Inflammatory macrophage (primary cell): ENCODE measurements around the gene SERPINI1.

Source experiments
- DNase-seq, 2 donors: peaks; one replicate each; pipeline ENCODE4 v3.0.0-alpha.2; 2020 to 2022
- total RNA-seq, 18 experiments: gene quantifications; one replicate each; lab custom pipeline; 2026; ENCODE audit warnings: mixed read lengths in 6 of 18, inconsistent platforms in 2 of 18; lab: John Stamatoyannopoulos, UW

The SERPINI1 gene, protein sequence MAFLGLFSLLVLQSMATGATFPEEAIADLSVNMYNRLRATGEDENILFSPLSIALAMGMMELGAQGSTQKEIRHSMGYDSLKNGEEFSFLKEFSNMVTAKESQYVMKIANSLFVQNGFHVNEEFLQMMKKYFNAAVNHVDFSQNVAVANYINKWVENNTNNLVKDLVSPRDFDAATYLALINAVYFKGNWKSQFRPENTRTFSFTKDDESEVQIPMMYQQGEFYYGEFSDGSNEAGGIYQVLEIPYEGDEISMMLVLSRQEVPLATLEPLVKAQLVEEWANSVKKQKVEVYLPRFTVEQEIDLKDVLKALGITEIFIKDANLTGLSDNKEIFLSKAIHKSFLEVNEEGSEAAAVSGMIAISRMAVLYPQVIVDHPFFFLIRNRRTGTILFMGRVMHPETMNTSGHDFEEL
- total RNA-seq, result 4.2 to 29.0 (median 6.5) reads per million in 18 experiments

DNA sequence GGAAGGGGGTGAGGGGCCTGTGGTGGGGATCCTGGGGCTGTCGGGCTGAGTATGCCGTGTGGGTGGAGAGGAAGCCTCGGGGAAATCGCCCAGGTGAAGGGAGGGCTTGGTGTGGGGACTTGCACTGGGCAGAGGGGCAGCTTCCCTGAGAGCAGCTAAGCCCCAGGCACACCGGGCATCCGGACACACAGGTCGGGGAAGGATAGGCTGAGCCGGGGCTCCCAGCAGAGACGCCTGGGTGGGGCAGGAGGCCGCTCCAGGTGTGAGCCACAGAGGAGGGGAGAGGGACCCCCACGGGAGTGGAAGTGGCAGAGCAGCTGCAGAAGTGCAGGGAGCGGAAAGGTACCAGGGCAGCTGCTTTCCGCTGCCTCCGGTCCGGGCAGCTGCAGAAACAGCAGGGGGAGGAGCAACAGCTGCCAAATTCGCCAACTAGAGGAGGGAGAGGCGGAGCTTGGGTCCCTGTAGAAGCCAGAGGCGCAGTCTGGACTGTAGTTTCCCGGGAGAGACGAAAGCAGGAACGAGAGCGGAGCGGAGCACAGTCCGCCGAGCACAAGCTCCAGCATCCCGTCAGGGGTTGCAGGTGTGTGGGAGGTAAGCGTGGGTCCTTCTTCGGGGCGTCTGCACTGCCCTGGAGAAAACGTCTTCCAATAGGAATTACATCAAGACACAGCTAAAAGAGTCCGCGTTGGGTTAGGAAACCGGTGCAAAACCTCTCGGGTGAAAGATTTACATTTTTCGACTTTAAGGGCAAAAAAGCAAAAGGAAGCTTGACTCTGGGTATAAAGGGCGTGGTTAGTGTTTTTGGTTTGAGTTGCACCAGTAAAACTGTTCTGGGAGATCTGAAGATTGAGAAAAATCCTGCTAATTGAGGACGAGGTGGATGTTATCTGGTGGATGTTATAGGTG is at the start of gene SERPINI1:
Gene SERPINI1 (plus strand): TSS at position 489 of the 906 bp plus-strand sequence. CDS start 53,408 bp downstream, outside the sequence.
- DNase-seq, result peak; percentile 90 to 94

DNA sequence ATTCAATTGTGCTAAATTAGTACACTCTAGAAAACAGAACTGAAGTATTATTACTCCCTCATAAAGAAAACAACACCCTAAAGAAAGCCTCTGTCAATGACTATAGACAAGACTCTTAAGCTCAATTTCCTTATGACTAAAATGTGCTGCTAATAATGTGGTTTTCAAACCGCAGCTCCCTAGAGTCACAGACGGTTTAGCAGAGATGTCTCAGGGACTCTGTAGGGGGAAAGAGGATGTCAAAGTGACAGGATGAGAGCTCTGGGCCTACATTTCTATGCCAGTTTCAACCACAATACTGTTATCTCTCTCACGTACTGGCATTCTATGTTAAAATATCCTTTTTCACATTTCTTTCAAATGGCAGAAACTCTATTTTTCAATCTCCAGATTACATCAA is 44.2 kb upstream of the SERPINI1 start:
- no peak for DNase-seq

DNA sequence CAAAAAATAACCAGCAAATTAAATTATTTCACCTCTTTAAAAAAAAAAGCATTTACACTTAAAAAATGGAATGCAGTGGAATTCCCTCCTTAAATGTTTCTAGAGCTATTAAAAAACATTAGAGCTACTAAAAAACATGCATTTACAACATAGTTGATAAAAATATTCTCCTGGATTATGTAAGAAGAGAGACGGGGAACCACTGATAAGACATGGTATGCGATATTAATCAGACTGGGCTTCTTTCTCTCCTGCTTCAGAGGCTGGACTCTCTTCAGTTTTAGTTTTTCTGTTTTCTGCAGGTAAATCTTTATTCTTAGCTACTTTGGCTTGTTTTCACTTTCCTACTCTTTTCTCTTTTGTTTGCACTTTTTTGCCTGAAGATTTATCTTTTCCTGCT is 41.4 kb upstream of the SERPINI1 start:
- DNase-seq, result no peak

DNA sequence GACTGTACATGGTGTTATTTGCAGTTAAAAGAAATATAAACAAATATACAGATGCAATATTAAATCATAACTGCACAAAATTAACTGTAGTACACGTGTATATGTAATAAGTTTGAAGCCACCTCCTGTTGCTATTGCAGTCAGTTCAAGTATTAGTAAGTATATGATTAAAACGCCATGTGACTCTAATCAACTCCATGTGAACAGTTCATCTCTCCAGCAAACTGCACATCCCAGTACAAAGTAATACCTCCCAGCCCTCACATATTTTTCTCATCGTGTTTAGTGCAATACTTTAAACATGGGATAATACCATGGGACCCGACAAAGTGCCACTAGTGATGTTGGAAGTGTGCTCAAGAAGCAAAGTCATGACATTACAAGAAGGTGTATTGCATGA is 35.5 kb upstream of the SERPINI1 start:
- no peak for DNase-seq

DNA sequence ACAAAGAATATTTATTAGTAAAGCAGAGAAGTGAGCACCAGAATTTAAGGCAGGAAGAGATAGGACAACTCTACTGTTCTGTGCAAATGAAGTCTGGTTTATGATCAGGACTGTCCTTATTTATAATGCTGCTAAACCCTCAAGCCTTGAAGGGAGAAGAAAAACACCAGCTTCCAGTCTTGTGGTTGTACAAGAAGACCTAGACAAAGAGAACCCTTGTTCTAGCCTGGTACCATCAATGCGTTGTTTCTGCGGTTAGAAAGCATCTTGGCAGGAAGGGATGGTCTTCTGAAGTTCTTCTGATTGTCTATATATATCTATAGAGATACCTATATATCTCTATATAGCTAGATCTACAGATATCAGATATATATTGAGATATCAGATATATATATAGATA is 34.6 kb upstream of the SERPINI1 start:
- DNase-seq, result no peak

DNA sequence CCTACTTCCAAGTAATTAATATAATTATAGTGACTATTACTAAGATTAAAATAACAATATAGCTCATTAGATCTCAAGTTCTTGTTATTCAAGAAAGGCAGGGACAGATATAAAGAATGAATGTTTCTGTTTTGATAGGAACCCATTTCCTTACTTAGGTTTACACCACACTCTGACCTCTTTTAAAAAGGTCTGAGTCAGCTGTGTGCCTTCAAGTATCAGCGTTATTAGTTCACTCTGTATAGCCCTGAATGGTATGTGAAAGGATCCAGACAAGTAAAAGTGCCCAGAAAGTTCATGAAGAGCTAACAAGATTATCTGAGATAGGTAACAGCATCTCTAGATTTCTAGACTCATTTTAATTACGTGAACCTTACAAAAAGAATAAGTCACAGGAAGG is 29.7 kb upstream of the SERPINI1 start:
- DNase-seq, result no peak

DNA sequence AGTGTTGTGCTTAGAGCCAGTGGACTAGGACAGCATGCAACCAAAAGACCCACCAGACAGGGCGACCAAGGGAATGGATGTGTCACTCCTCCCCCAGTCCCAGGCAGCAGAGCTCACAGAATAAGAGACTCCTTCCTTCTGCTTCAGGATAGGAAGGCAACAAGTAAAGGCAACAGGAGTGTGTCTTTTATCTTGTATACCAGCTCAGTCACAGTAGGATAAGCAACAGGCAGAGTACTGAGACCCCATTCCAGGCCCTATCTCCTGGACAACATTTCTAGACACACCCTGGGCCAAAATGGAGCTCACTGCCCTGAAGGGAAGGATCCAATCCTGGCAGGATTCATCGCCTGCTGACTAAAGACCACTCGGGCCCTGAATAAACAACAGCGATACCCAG is 25.8 kb upstream of the SERPINI1 start:
- no peak for DNase-seq

DNA sequence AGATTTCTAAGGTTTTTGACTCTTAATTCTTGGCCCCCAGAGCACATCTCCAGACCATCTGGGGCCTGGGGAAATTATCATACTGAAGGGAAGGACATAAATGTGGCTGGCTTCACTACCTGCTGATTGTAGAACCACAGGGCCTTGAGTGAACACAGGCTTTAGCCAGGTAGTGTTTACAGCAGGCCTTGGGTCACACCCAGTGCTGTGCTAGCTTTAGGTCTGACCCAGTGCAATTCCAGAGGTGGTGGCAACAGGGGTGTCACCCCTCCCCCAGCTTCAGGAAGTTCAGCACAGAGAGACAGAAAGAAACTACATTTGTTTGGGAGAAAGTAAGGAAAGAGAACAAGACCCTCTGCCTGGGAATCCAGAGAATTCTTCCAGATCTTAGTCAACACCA is 25.0 kb upstream of the SERPINI1 start:
- no peak for DNase-seq

DNA sequence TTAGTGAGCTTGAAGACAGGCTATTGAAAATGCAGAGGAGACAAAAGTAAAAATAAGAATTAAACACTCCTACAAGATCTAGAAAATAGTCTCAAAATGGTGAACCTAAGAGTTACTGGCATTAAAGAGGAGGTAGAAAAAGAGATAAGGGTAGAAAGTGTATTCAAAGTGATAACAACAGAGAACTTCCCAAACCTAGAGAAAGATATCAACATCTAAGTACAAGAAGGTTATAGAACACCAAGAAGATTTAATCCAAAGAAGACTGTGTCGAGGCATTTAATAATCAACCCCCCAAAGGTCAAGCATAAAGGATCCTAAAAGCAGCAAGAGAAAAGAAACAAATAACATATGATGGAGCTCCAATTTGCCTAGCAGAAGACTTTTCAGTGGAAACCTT is 24.1 kb upstream of the SERPINI1 start:
- no peak for DNase-seq

DNA sequence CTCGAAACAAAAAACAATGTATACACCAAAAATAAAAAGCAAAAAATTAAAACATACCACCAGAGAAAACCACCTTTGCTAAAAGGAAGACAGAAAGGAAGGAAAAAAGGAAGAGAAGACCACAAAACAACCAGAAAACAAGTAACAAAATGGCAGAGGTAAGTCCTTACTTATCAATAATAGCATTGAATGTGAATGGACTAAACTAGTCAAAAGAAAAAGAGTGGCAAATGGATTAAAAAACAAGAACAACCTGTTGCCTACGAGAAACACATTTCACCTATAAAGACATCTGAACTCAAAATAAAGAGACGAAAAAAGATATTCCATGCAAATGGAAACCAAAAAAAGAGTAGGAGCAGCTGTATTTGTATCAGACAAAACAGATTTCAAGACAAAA is 23.1 kb upstream of the SERPINI1 start:
- DNase-seq, result no peak

DNA sequence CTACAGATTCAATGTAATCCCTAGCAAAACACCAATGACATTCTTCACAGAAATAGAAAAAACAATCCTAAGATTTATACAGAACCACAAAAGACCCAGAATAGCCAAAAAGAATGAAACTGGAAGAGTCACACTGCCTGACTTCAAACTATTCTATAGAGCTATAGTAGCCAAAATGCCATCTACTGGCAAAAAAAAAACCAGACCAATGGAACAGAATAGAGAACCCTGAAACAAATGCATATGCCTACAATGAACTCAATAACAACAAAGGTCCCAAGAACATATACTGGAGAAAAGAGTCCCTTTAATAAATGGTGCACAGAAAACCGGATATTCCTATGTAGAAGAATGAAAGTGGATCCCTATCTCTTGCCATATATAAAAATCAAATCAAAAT is 20.6 kb upstream of the SERPINI1 start:
- DNase-seq, result no peak

DNA sequence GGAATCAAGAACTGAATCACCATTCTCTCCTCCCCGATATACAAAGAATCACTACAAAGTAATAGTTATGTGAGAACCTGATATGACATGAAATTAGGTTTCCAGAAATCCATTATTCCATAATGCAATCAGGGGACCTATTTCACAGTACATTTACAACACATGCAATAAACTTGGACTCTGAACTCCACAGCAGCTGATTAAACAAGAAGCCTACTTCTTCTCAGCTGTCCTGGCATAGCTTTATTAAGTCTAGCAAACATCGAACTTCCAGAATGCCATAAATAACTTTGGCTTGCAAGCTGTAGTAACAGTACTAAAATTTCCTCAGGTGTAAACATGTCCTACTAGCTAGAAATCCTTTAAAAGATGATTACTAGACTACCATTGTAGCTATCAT is 18.6 kb upstream of the SERPINI1 start:
- DNase-seq, result no peak

DNA sequence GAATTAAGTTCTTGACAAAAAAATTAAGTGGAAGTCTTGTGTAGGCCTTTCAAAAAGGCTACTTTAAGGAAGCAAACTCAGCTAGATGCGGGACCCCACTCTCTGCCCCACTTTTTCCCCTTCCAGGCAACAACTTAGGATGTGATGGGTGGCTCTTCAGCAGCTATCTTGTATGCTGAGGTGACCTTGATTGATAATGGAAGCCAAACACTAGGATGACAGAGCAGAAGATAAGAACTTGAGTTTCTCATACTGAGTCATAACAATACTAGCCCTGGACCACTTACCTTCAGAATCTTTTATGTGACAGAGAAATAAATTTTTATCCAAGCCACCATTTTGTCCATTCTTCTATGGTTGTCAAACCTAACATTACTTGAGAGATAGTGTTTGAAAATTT is 16.9 kb upstream of the SERPINI1 start:
- DNase-seq, result no peak

DNA sequence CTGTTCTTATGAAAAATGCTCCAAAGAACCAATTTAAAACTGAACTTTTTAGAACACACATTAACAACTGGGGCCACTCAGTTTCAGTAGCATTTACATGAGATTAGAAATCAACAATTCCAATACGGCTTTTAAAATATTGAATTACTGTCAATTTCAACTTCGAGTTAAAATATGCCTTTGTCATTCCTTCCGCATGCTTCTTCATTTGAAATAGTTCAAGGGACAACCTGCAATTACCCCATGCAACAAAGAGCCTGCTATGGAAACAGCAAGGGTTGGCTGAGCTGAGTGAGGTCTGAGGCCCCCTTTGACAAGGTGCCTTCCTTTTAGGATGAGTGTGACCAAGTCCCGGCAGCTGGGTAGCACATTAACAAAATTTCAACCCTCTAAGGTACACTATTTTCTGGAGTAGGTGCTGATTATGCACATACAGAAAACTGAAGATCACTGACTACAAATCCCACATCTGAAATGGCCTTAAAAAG is 12.5 kb upstream of the SERPINI1 start:
- no peak for DNase-seq

DNA sequence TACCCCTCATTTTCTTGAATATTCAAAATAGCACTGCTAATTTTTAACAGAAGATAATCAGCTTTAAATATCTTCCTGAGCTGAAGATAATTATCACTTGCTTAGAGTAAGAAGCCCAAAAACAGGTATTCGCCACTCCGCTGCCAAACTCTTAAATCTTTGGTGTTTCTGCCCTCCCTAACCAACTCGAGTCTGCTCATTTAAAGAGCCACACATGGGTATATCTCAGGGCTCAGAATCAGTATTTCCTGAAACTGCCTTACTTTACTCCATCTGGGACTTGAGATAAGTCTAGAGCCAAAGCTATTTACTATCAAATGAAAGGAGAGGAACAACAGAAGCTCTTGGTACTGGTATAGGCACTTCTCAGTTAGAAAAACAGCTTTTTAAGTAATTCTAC is 11.6 kb upstream of the SERPINI1 start:
- DNase-seq, result no peak

DNA sequence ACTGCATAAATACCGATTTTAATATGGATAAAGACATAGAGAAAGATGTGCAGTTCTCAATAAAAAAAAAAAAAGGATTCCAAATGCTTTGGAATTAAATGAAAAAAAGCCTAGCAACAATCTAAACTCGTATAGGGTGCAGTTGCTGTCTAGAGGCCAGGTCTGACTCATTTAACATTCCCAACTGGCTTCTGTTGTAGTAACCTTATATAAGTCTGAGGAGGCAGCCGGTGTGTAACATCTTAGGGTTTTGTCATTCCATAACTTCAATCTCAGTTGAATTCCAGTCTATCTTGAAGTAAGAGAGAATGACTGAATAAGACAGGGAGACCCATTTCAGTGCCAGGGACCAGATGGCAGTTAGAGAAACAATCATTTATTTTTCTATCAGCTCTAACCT is 7.3 kb upstream of the SERPINI1 start:
- no peak for DNase-seq

DNA sequence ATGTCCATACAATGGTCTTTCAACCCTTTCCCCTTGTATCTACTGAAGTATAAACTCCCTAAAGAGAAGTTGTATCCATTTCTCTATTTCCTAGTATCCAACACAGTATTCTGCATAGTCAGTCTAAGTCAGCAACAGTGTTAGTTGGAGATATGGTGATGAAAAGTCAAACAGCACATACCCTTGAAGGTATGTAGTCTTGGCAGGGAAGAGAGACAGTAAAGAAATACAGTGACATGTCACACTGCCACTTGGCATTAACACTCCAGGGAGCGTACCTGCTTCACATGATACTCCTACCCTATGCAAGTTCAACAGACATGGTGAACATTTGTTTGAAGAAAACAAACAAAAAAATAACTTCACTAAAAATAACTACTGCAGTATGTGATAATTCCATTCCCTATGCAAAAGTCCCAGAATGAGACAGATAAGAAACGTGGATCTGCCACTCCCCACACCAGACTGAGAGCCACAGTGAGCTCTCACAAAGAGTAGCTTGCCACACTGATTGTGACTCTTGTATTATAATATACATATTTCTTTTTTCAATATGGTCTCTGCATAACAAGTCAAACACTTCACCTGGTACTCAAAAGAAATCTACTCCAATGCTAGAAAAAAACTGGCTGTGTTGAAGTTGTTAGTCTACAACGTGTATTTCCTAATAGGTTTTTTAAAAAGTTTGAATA is 6.7 kb upstream of the SERPINI1 start:
- no peak for DNase-seq

DNA sequence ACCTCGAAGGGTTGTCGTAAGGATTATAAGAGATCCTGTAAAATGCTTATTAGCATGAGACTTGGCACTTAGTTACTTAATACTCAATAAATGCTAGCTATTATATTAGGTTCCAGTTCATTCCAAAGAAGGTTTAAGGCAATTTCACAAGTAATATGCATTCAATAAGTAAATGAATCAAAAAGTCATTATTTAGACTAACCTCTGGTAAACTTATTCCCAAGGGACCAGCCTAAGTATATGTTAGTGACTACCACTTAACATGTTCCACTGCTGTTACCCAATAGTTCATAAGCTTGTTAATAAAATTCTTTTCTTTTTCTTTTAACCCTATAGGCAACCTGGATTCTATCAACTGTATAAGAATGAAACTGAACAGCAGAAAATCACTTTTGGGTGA is 5.9 kb upstream of the SERPINI1 start:
- no peak for DNase-seq

DNA sequence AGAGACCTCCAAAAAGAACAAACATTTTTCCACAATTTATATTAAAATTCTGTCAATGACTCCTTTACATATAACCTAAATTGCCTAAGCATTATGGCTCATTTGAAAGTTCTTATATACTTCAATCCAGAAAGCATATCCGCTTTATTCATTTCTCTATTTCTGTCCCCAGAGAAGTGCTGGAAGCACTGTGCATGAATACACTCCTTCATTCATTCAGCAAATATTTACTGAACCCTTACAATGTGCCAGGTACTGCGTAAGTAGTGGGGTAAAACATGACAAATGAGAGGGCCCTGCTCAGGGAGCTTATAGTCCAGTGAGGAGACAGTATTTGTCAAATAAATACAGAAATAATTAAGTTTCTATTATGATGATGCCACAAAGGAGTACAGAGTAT is 4.1 kb upstream of the SERPINI1 start:
- no peak for DNase-seq

DNA sequence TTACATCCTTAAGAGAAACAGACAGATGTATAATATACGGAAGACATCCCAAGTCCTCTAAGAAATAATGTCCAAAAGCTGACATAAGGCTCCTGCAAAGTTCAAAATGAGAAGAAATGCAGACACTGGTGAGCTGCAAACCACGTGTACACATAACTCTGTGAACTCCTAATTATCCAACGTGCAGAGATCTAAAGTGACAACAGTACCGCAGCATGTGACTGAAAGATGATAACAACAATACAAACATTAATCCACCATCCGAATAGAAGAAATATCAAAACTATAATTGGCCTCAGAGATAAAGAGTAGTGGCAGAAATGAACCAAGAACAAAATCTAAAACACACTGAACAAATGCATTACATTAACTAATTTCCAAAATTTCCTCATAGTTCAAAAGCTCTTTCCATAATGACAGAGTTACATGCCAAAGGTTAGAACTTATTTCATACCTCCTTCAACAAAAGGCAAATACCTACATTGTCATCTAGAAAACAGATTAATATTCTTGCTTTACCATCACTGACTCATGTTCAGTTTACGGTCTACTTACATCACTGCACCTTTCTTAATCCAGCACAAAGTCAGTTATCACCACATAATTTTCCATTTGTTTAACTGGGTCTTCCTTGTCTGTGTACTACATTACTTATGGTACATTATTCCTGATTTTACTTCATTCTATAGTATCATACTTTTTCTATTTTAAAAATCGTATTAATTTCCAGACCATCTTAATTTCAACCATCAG is 3.0 kb upstream of the SERPINI1 start:
- no peak for DNase-seq

DNA sequence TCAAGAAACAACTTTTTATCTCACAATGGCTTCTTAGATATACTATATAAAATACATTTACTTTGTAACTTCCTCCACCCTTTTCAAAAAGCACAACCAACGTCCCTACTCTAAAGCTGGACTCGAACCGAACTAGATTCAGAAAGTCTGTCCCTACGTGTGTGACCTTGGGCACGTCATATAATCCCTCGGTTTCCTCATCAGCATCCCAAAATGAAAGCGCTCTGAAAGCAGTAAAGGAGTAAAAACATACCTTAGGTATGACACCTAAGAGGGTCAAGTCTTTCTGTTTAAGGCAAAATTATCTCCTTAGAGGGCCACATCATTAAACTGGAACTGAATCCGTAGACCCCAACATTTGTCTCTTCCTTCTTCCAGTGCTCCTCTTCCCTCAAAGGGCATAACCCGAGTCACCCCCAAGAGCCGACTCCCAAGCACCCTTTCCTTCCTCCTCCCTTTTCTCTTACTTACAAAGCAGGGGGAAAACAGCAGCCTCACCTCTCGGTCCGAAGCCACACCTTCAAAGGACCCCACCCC is 1.5 kb upstream of the SERPINI1 start:
- DNase-seq, result peak; percentile 23 to 28
